Embryonic facial prominence (tissue), 1 donor: ENCODE results near the gene GET4.
"Not testable (repeated sequence)": the region's sequence is repeated elsewhere in the genome, so short reads cannot be mapped to it uniquely, and the experiment has no call there.

Source experiments
- DNase-seq: peaks from one replicate; pipeline ENCODE4 v3.0.0-alpha.2; 2016; ENCODE audit errors: extremely low spot score

The GET4 gene

DNA sequence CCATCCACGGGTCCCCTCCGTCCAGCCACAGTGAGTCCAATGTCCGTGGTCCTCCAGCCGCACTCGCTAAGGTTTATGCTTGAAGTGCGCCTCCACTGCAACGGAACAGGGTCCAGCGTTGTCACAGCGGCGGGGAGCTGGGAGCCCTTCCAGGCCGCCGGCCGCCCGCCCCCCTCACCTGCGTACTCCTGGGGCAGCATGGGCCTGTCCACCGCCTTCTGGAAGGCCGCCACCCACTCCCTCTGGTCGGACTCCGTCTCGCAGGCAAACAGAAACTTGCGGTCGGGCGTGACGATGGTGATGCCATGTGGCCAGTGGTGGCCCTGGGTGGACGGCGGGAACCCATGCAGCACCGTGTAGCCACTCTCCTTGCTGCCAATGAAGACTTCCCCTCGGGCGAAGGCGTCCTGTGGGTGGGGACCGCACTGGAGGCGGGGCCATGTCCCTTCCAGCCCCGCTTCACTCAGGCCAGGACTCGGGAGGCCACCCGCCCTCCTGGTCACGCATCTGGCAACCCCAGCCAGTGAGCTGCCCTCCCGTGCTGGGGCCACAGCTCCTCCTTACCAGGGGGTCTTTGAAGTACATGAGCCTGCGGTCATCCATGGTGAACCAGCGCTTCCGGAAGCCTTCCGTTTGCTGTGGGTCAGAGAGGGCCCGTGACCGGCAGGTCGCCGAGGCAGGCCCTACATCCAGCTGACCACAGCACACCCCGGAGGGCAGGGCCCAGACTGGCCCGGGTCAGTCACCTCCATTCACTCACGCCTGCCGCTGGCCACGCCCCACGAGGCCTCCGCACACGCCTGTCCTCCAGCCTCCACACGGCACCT lies 22.7 kb downstream of the GET4 start:
- DNase-seq: no peak

DNA sequence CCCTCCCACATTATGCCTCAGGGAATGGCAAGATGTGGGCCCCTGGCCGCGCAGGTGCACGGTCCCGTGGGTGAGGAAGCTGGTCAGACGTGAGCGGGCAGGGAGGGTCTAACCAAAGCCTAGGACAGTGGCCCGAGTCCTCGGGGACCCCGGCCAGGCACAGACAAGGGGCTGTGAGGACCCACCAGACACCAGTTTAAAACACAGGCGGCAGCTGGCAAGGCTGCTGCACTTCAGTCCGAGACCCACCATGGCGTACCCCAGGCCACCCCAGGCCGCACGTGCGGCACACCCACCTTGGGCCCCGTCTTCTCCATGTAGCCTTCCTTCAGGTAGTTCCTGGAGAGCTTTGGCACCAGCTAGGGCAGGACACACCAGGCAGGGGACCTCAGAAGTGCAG lies 23.5 kb downstream of the GET4 start:
- no peak for DNase-seq

DNA sequence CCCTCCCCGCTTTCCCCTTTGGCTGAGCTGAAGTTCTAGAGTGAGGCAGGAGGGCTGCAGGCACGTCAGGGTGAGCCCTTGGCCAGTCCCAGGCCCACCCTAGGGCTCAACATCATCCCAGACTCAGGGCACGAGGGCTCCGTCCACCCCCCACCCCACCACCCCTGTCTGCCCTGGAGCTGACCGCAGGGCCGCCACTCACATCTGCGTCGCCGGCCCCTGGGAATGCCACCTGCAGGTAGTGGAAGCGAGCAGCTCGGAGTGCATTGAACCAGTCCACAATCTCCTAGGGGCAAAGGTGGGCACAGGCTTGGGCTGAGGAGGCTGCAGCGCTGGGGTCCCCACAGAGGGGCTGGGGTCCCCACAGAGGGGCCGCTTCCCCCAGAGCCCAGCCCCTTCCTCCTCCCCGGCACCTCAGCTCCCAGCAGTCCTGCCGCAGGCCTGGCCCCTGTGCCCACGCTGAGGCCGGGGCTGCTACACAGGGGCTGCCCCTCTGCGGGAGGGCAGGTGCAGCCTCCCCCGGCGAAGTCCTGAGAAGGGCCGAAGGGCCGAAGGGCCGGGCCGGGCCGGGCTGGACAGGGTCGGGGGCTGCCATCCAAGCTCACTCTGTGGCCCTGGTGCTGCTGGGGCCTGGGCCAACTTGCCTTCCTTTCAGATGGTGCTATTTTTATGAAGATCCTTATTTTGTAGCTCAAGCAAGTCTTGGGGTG lies 24.1 kb downstream of the GET4 start:
- no peak for DNase-seq

DNA sequence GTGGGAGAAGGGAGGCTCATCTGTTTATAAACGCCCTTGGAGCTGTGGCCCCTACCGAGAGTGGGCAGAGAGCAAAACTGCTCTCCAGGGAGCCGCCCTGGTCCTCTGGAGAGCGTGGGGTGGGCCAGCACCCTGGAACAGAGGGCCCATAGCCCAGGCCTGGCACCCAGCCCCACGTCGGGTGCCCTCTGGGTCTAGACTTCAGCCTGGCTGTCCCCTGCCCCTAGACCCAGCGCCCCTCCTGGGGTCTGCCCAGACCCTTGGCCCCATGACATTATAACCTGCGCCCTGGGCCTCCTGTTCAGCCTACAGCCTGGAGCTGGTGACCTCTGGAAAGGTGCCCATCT lies 24.7 kb downstream of the GET4 start:
- no peak for DNase-seq

DNA sequence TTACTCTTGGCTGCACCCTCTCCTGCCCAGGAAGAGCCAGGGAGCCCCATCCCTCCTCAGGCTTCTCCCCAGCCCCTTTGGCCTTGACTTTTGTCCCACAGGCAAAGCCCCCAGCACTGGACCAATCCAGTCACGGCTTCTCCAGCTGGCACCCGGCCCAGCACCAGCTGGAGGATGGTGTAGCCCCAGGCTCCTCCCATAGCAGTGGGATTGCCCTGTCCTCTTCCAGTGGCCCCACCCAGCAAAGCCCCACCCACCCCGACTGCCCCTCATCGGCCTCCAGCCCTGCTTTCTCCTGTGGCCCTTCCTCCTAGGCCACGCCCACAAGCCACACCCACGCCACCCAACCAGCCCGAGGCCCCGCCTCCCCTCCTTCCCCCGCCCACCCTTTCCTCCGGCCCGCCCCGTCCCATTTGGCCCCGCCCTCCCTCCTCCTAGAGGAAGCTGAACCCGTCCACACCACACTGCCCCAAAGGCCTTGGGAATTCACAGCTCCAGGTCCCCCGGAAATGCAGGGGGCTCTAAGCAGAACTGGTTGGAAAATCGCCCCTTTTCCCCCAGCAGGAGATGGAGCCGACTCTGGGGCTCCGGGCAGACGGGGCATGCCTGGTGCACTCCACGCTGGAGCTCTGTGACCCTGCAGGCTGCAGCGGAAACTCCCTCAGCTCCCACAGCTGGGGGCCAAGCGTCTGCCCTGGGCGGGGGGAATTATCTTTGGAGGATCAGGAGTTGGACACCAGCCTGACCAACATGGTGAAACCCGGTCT lies 25.2 kb downstream of the GET4 start:
- DNase-seq: no peak

DNA sequence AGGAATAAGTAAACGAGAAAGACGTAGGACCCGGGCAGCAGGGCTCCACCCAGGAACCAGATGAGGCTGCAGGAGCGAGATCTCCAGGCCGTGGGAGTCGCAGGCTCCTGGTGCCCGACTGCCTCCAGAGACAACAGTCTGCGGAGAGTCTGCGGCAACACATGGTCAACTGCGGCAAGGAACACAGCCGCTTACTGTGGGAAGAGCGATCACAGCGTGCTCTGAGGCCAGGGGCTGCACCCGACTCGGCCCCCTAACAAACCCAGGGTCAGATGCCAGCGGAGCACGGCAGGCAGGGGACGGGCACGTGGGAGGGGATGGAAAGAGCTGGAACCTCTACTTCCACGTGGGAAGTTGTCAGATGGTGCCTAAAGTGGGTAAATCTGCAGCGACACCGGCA lies 26.6 kb downstream of the GET4 start:
- no peak for DNase-seq

DNA sequence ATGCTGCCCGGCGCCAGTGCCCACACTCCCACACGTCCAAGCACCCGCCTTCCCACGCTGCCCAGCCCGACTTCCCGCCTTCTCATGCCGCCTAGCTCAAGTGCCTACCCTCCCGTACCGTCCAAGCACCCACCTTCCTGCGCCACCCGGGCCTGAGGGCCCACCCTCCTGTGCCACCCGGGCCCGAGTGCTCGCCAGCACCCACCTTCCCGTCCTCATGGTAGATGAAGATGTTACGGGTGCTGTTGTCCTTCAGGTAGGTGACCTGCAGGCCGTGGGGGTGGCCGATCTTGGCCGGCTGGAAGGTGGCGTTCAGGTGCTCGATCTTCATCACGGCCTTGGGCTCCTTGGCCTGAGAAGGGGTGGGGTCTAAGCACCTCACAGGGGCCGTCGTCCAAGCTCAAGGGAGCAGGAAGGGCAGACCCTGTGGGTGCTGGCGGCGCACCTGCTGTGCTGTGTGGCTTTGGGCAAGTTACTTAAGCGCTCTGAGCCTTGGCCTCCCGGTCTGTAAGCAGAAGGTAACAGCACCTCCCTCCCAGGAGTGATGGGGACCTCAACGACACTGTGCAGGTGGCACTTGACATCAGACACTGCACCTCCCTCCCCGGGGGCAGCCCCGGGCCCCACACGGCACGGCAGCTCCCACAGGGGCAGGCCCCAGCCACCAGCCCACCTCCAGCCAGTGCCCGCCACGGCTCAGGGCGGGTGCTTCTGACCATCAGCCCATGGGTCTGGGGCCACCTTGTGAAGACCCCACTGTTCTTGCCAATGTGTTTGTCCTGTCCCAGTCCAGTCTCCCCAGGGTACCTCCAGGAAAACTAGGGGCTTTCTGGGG lies 27.8 kb downstream of the GET4 start:
- no peak for DNase-seq

DNA sequence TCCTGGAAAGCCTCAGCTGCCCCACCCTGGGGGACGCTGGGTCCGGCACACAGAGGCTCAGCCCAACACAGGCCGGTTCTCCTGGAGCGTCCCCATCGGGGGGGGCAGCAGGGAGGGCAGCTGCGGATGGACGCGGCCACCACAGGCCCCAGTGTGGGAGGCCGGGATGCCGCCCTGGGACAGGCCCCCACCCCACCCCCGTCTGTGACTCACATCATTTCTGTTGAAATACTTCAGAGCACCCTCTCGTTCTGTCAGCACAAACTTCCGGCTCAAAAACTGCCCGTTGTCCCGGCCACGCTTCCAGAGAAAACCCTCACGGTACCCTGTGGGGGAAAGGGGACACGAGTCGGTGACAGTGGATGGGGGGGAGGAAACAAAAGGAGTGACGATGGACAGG lies 28.5 kb downstream of the GET4 start:
- no peak for DNase-seq

DNA sequence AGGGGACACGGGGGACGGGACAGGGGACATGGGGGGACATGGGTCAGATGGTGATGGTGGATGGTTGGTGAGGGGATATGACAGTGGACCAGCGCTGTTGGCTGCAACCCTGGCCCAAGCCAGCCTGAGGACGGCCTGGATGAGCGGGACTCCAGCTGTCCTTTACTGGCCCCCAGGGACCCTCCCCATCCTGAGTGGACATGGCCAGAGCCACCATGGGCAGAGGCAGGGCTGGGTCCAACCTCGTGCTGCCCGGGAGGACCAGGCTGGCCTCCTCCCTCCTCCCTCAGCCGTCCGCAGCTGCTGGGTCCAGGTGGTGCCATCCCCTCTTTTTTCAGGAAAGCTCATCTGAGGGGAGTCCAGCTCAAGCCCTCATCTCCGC lies 30.4 kb downstream of the GET4 start:
- DNase-seq: no peak

DNA sequence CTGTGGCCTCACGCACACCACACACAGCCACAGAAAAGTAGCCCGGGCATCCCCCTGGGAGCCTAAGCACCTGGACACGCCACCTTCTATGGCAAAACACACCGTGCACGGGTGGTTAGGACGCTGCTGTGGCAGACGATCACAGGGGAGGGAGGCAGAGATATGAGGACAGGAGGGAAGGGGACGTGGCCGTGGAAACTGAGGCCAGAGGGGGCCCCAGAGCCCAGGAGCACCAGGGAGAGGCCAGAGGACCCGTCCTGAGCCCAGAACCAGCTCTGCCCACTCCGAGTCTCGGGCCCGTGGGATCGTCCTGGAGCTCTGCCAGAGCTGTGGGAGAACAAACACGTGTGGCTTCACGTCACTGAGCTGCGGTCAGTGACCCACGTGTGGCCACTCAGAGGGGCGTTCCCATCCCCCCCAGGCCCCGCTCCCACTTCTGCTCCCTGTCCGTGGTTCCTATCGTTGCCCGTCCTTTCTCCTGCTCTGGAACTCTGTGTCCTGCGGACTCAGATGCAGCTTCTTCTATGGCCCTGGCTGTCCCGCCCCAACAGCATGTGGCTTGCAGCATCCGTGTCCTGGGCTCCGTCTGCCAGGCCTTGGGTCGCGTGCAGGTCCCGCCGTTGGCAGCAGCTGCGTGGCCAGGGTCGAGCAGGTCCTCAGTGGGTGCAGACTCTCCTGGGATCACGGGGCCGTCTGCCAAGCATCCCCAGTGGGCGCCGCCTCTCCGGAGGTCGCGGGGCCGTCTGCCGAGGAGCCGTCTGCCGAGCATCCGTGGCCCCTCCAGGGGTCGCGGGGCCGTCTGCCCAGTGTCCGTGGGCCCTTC lies 31.0 kb downstream of the GET4 start:
- DNase-seq: no peak

DNA sequence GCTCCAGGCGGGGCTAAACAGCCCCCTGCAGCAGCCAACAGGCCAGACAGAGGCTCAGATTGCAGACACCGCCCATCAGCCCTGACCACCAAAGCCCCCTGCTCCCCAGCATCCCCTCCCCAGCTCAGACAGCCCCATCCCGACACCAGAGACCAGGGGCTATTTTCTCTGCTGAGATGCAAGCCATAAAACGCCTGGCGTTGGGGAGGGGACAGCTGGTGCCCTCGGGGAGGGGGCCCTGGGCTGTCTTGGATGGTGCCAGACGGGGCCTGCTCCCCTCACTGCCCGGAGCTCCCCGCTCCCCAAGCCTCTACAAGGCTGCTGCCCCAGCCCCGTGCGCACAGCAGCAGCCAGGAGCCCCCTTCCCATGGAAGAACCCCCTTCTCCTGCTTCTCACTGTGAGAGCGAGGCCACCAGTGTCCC lies 31.8 kb downstream of the GET4 start:
- no peak for DNase-seq

DNA sequence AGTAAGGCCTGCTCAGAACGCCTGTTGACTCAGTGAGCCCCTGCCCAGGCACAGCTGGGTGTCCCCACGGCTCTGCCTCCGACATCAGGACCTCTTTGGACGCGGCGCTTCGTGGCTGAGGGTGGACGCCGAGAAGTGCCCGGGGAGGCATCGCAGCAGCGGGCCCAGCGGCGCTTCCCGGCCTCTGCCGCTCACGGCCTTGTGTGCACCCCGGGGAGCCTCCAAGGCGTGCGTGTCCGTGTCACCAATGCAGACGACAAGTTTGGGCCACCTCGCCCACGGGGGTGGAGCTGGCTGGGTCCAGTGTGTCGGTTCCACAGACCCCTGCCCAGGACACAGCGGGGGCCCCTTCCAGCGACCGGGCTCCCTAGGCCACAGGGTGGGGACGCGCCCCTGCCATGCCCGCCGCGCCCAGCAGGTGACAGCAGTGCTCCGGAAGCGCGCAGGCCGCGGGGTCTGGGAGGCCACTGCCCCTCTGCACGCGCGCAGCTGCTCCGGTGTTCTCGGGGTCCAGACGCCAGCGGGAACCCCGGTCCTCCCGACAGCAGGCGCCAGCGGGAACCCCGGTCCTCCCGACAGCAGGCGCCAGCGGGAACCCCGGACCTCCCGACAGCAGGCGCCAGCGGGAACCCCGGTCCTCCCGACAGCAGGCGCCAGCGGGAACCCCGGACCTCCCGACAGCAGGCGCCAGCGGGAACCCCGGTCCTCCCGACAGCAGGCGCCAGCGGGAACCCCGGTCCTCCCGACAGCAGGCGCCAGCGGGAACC lies 32.4 kb downstream of the GET4 start:
- not testable (repeated sequence) for DNase-seq

DNA sequence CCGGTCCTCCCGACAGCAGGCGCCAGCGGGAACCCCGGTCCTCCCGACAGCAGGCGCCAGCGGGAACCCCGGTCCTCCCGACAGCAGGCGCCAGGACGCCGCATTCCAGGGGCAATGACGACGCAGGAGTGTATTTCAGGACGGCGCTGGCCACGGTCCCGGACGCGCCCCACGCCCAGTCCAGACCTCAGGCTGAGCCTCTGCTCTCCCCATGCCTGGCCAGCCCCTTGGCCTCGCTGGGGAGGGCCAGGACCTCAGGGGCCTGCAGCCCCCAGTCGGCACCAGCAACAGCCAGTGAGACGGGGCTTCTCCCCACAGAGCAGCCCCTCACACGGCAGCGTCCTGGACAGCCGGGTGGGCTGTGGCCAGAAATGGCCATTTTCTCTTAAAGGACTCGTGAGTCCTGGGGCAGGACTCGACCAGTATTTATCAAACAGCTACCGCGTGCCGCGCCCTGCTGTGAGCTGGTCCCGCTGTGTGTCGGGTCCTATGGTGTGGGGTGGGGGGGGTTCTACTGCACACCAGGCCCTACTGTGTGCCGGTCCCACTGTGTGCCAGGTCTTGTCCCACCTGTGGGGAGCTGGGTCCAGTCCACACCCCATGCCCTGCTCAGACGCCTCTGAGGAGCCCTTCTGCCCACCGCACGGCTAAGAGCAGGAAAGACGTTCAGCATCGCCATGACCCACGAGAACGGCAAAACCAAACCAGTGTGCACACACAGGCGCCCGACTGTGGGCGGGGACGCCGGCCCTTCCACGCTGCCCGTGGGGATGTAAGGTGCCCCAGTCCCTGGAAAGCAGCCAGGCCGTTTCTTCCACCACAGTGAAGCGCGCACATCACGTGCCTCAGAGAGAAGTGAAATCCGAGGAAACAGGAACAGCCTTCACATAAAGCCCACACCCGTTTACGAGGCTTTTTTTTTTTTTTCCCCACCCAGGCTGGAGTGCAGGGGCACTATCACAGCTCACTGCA lies 33.3 kb downstream of the GET4 start:
- no peak for DNase-seq

DNA sequence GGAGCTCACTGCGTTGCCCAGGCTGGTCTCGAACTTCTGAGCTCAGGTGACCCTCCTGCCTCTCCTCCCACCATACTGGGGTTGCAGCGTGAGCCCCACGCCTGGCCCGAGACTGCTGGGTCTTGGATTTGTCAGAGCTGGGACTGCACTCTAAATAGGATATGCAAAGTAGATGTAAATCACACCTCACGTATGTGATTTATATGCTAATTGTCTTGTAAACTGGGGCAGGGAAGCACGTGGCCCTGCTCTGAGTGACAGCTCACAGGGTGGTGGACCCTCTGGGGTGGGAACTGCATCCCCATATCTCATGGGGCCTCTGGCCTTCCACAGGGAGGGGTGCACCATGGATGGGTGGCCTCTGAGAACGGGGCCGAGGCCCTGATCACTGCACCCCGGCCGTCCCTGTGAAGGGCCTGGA lies 34.1 kb downstream of the GET4 start:
- DNase-seq: no peak

DNA sequence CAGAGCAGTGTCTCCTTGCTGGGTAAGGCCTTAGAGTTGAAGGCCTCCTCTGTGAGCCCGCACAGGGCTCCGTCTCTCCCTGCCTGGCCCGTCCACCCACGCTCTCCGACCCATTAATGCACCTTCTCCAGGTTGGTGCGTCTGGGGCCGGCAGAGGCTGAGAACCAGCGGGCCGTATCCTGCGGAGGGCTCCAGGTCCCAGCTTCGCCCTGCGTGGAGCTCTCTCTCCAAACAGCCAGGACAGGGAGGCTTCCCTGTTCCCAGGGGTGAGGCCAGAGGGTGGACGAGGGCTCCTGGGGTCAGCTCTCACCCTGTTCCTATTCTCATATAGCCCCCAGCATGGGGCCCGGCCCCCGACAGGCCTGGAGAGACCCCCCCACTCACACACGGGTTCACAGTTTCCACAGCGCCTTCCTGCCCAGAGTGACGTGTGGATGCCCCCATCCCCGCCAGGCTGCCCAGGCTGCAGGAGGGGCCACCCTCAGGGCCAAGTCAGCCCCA lies 34.6 kb downstream of the GET4 start:
- no peak for DNase-seq

DNA sequence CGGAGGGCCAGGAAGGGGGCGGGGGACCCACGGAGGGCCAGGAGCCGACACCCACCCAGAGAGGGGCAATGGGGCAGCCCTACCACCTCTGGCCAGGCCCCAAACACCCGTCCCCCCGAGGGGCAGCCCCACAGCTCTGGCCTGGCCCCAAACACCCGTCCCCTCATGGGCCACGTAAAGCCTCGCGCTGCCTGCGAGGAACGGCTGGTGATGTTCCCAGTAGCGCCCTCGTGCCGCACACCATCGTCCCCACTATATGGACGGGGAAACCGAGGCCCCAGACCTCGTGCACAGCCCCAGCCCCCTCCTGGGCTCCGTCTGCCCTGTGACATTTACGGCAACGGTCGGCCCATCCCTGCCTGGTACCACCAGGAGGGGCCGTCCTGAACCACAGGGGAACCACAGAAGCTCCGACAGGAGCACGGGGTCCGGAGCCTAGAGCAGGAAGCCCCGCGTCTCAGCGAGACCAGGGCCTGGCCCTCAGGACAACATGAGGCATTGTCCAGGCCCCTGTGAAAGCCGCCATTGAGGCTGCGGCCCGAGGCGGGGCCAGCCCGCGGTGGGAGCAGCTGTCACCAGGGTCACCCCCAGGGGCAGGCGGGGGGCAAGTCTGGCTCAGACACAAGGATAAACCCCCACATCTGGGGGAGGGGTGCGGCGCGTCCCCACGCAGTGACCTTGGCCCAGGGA lies 35.6 kb downstream of the GET4 start:
- no peak for DNase-seq

DNA sequence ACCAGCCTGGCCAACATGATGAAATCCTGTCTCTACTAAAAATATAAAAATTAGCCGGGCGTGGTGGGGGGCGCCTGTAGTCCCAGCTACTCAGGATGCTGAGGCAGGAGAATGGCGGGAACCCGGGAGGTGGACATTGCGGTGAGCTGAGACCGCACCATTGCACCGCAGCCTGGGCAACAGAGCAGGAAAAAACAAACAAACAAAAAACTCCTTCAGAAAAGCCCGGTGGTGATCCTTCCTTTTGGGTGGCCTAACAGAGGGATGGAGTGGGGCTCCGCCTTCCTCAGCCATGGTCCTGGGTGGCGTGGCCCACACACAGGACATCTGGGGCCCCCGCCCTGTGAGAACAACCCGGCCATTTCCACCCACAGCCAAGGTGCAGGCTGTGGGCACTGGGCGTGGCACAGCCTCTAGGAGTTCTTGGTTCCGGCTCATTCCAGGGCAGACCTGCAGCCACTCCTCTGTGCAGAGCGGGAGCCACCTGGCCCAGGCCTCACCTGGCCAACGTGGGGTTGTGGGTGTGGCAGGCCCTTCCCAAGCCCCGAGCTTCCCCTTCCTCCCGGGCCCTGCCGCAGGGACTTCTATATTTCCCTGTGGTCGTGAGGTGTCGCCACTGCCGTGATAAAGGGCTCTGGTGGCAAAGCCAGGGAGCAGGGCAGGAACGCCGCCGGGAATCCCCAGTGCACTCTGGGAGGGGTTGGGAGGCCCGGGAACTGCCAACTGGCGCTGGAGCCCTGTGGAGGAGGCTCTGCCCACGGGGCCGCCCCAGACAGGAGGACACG lies 37.6 kb downstream of the GET4 start:
- no peak for DNase-seq
